Measurements from ENCODE around the gene WFIKKN1.

- TF ChIP-seq CTCF (IDR thresholded peaks at IDR 0.05) (no peak), POLR2A (IDR thresholded peaks at IDR 0.05) (no peak)
These were observed 453 bp upstream of the WFIKKN1 start for GRCh38 chr16:630249-630814.
